Measurements from ENCODE around the gene MYL6B. TPM values are rescaled to one million over a fixed set of nuclear protein-coding genes. Genes with fewer than 3 reads are reported as not detected.

The MYL6B gene
- total and polyA plus RNA-seq, 2 of the 4 experiments (the other 2 are of a cell fraction): 78.3 to 112 TPM

DNA sequence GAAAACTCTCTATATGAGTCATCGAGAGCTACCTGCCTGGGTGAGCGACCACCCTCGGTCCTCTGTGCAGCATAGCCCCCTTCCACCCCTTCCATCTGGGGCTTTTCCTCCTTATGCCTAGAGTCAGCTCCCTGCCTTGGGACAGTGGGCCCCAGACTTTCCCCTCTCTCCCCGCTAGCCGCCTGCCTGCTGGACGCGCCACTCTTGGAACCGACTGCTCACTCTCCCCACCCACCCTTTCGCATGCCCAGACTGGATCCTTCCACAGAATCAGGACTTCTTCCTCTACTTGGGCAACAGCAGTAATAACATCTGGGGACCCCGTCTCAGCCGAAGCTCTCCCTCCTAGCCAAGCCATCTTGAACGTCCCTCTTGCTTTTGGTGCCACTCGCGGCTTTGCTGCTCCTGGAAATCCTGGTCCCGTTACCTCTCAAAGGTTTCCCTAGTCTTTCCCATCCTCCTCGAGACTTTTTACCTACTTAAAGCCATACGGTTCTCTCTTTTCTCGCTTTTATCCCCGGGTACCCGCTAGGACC, 23.6 kb upstream of the MYL6B start:
- Histone ChIP-seq H2AFZ (replicated peaks; ENCODE audit: low read length, poor library complexity) (peak overlapping the region; percentile 88), H3K4ac (ENCODE audit: low read depth, low read length) (peak overlapping the region; percentile 73), H3K18ac (ENCODE audit: low read depth, low read length) (peak overlapping the region; percentile 7), H3K27ac (ENCODE audit: insufficient read depth, low read length) (peak overlapping the region; percentile 44), H4K91ac (ENCODE audit: insufficient read depth, low read depth, low read length) (peak overlapping the region; percentile 87), H2AK9ac (replicated peaks; ENCODE audit: low read depth, low read length, poor library complexity) (peak overlapping the region; percentile 95), H3K23ac (ENCODE audit: low read depth, low read length) (peak overlapping the region; percentile 88), H3K9me1 (ENCODE audit: insufficient read depth, low read length) (no peaks in the 10 kb centered on the region), H3K4me2 (ENCODE audit: low read depth, low read length) (peak overlapping the region; percentile 92), H3K4me3 (ENCODE audit: insufficient read depth, low read depth, low read length) (peak overlapping the region; percentile 75), H3K14ac (replicated peaks; ENCODE audit: low read depth, low read length) (peak overlapping the region; percentile 85), H2BK15ac (ENCODE audit: low read depth, low read length) (no peak overlapping the region), H3K9ac (ENCODE audit: low read depth, low read length) (peak overlapping the region; percentile 91), H4K20me1 (ENCODE audit: insufficient read depth, low read length) (no peaks in the 10 kb centered on the region), H4K8ac (ENCODE audit: low read depth in 2 of 2, low read length in 2 of 2) (peak overlapping the region; percentile 32 to 36; a peak in 2 of 4 replicates), H3K9me3 (ENCODE audit: control insufficient read depth, insufficient read depth, low read length) (no peaks in the 10 kb centered on the region), H3K79me1 (ENCODE audit: low read depth in 1 of 2, low read length in 2 of 2) (peaks cover 44 to 76% of the 10 kb centered on the region in 2 experiments), H4K5ac (ENCODE audit: low read depth, low read length) (0 out of 2 replicates have a peak overlapping the region, but pooled peaks have one; percentile 4), H2BK5ac (ENCODE audit: low read depth, low read length, poor library complexity, severe bottlenecking) (peak overlapping the region; percentile 51), H3K27me3 (ENCODE audit: control insufficient read depth, insufficient read depth, low read length) (no peaks in the 10 kb centered on the region), H3K56ac (ENCODE audit: extremely low read depth, insufficient read depth, low read length) (peak overlapping the region; percentile 78), H2BK120ac (ENCODE audit: low read depth, low read length) (no peak overlapping the region), H3K4me1 (ENCODE audit: control insufficient read depth, insufficient read depth, low read length) (peaks cover 6% of the 10 kb centered on the region; the same call in 1 of the 2 replicates), H2AK5ac (ENCODE audit: low read depth, low read length) (peak overlapping the region; percentile 88), H2BK20ac (ENCODE audit: low read depth, low read length) (no peak overlapping the region), H3K36me3 (ENCODE audit: control insufficient read depth, insufficient read depth, low read length) (peaks cover 31% of the 10 kb centered on the region)
- BruUV-seq (replicated peaks): no TSS peak
- 0% methylated on average over 8 of the region's 20 CpGs; no CpG with 5 or more reads in 1 of the 2 experiments for WGBS, 2 experiments (ENCODE audit: extremely low coverage in 2 of 2, insufficient read length in 1 of 2)
- ATAC-seq (ENCODE audit: low read depth) (peak; percentile 13), DNase-seq (no peak)
- ChIA-PET POLR2A (ENCODE audit: unreplicated experiment) (interaction anchor here (0.6 to 1.9 kb wide), 5 partner anchors 9 to 93 kb away, joined by 3 to 8 read pairs (median 3); partner anchors contain the start of genes MYL6, RNF41 and ZC3H10), CTCF (interaction anchor here (0.5 to 1.3 kb wide), 3 partner anchors 20 to 82 kb away, joined by 3 to 10 read pairs (median 6); partner anchors contain the start of gene SMARCC2)
- intact Hi-C loops (cut with micrococcal nuclease): no loop called here
- in situ Hi-C loops (cut with MboI; ENCODE audit: low sequenced_read_pairs): loop anchor here (5.0 kb wide), 1 partner anchor 59 kb away; the partner anchor contains the start of gene SMARCC2
- TF ChIP-seq FOS (IDR thresholded peaks at IDR 0.05; ENCODE audit: low read depth, low read length): peak; percentile 37; the same call in 1 of the 2 replicates
- TF ChIP-seq, protein P1, sequence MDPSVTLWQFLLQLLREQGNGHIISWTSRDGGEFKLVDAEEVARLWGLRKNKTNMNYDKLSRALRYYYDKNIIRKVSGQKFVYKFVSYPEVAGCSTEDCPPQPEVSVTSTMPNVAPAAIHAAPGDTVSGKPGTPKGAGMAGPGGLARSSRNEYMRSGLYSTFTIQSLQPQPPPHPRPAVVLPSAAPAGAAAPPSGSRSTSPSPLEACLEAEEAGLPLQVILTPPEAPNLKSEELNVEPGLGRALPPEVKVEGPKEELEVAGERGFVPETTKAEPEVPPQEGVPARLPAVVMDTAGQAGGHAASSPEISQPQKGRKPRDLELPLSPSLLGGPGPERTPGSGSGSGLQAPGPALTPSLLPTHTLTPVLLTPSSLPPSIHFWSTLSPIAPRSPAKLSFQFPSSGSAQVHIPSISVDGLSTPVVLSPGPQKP (IDR thresholded peaks at IDR 0.05; ENCODE audit: borderline replicate concordance, low read depth, low read length): no peak
- TF ChIP-seq RAD21 (IDR thresholded peaks at IDR 0.05; ENCODE audit: low read length): no peak; the same call in 1 of the 2 replicates
- TF ChIP-seq, protein P2, sequence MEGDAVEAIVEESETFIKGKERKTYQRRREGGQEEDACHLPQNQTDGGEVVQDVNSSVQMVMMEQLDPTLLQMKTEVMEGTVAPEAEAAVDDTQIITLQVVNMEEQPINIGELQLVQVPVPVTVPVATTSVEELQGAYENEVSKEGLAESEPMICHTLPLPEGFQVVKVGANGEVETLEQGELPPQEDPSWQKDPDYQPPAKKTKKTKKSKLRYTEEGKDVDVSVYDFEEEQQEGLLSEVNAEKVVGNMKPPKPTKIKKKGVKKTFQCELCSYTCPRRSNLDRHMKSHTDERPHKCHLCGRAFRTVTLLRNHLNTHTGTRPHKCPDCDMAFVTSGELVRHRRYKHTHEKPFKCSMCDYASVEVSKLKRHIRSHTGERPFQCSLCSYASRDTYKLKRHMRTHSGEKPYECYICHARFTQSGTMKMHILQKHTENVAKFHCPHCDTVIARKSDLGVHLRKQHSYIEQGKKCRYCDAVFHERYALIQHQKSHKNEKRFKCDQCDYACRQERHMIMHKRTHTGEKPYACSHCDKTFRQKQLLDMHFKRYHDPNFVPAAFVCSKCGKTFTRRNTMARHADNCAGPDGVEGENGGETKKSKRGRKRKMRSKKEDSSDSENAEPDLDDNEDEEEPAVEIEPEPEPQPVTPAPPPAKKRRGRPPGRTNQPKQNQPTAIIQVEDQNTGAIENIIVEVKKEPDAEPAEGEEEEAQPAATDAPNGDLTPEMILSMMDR (conservative IDR thresholded peaks at IDR 0.05; ENCODE audit: low read depth, low read length): no peak
- no peak for TF ChIP-seq RCOR1 (IDR thresholded peaks at IDR 0.05; ENCODE audit: insufficient replicate concordance, low read length)
- TF ChIP-seq SMC3 (IDR thresholded peaks at IDR 0.05; ENCODE audit: low read depth, low read length): no peak
- TF ChIP-seq, protein P3, sequence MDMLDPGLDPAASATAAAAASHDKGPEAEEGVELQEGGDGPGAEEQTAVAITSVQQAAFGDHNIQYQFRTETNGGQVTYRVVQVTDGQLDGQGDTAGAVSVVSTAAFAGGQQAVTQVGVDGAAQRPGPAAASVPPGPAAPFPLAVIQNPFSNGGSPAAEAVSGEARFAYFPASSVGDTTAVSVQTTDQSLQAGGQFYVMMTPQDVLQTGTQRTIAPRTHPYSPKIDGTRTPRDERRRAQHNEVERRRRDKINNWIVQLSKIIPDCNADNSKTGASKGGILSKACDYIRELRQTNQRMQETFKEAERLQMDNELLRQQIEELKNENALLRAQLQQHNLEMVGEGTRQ (IDR thresholded peaks at IDR 0.05; ENCODE audit: low read depth, low read length): no peak
- TF ChIP-seq NFE2L2 (IDR thresholded peaks at IDR 0.05; ENCODE audit: low read depth, low read length): no peak
- no peak for TF ChIP-seq RFX5 (IDR thresholded peaks at IDR 0.05; ENCODE audit: low read depth, low read length)
- TF ChIP-seq POLR2A (IDR thresholded peaks at IDR 0.05; ENCODE audit: low read depth, low read length): no peak
- TF ChIP-seq MAZ (IDR thresholded peaks at IDR 0.05; ENCODE audit: borderline replicate concordance, low read depth, low read length): no peak
- peak; percentile 65; the same call in 1 of the 2 replicates for TF ChIP-seq CHD1 (IDR thresholded peaks at IDR 0.05; ENCODE audit: low read depth, low read length)
- no peak for TF ChIP-seq MAFK (IDR thresholded peaks at IDR 0.05; ENCODE audit: low read depth, low read length)
- TF ChIP-seq MXI1 (IDR thresholded peaks at IDR 0.05; ENCODE audit: borderline replicate concordance, low read depth, low read length): no peak
- dilution Hi-C loops (cut with HindIII; ENCODE audit: low sequenced_read_pairs, unreplicated experiment): no loop called here

All from IMR-90 (cell line).